Measurements from ENCODE around the gene MAX. TPM values are rescaled to one million over a fixed set of nuclear protein-coding genes. Genes with fewer than 3 reads are reported as not detected.

MAX gene
- total RNA-seq, 2 experiments from 2014 or later, result 159 to 171 TPM

GRCh38 chr14:65079201-65079600 is 23.1 kb downstream of the MAX start:
- ChIA-PET CTCF (interaction anchor here (0.7 kb wide), 1 partner anchor 11 kb away, joined by 3 read pairs; no protein-coding TSS in a partner anchor), POLR2A (interaction anchor here (1.0 to 1.6 kb wide), 4 partner anchors 16 to 24 kb away, joined by 3 to 7 read pairs (median 4); no protein-coding TSS in a partner anchor)
- Histone ChIP-seq H3K4me1 (ENCODE audit: insufficient read depth, low read length) (peaks cover 54% of the 10 kb centered on the region), H3K27me3 (ENCODE audit: control insufficient read depth in 1 of 2, insufficient read depth in 2 of 2, low read length in 2 of 2) (no peaks in the 10 kb centered on the region), H3K4me3 (ENCODE audit: low read length) (no peak overlapping the region), H3K36me3 (ENCODE audit: insufficient read depth, low read length) (peaks cover 95% of the 10 kb centered on the region), H3K9me3 (ENCODE audit: control insufficient read depth in 1 of 2, insufficient read depth in 1 of 2, low read length in 2 of 2) (no peaks in the 10 kb centered on the region), H3K27ac (ENCODE audit: low read depth in 1 of 2, low read length in 2 of 2) (peak overlapping the region in 1 of 2 donors; percentile 34)
- no peak for TF ChIP-seq CTCF (IDR thresholded peaks at IDR 0.05)
- ATAC-seq (ENCODE audit: poor library complexity), result peak; percentile 73
- H3K27ac Mint-ChIP-seq, result peak overlapping the region; percentile 50
- peaks cover 97% of the 10 kb centered on the region for H3K36me3 Mint-ChIP-seq (ENCODE audit: low read depth)
- no peaks in the 10 kb centered on the region for H3K27me3 Mint-ChIP-seq
- peak overlapping the region; percentile 47 for H3K4me3 Mint-ChIP-seq
- peak in 1 of 14 experiments; percentile 14 for DNase-seq
- H3K9me3 Mint-ChIP-seq, result no peaks in the 10 kb centered on the region
- intact Hi-C loops (cut with DNase I, micrococcal nuclease), result no loop called here
- H3K4me1 Mint-ChIP-seq (ENCODE audit: low read depth), result peaks cover 77% of the 10 kb centered on the region

- no peaks in the 10 kb centered on the region for H3K9me3 ChIP-seq (ENCODE audit: control insufficient read depth in 1 of 2, insufficient read depth in 1 of 2, low read length in 2 of 2)
- no peak overlapping the region for H3K27ac ChIP-seq (ENCODE audit: low read depth in 1 of 2, low read length in 2 of 2)
- intact Hi-C loops (cut with DNase I, micrococcal nuclease), result no loop called here
- peaks cover 63% of the 10 kb centered on the region for H3K4me1 Mint-ChIP-seq (ENCODE audit: low read depth)
- H3K9me3 Mint-ChIP-seq, result no peaks in the 10 kb centered on the region
- ATAC-seq (ENCODE audit: poor library complexity) (no peak), DNase-seq (no peak)
- H3K4me3 Mint-ChIP-seq, result no peak overlapping the region
- POLR2A ChIA-PET, result interaction anchor here (1.0 to 1.1 kb wide), 2 partner anchors 21 to 25 kb away, joined by 3 to 4 read pairs; partner anchors contain the start of gene MAX
- peak overlapping the region; percentile 68 for H3K27ac Mint-ChIP-seq
- peaks cover 49% of the 10 kb centered on the region for H3K4me1 ChIP-seq (ENCODE audit: insufficient read depth, low read length)
- TF ChIP-seq CTCF (IDR thresholded peaks at IDR 0.05), result no peak
- peaks cover 96% of the 10 kb centered on the region for H3K36me3 ChIP-seq (ENCODE audit: insufficient read depth, low read length)
- CTCF ChIA-PET, result no interaction called here
- H3K4me3 ChIP-seq (ENCODE audit: low read length), result no peak overlapping the region
- H3K36me3 Mint-ChIP-seq (ENCODE audit: low read depth), result peaks cover 95% of the 10 kb centered on the region
- no peaks in the 10 kb centered on the region for H3K27me3 Mint-ChIP-seq
- no peaks in the 10 kb centered on the region for H3K27me3 ChIP-seq (ENCODE audit: control insufficient read depth in 1 of 2, insufficient read depth in 2 of 2, low read length in 2 of 2)
Observed at GRCh38 chr14:65077318-65077717, 25.0 kb downstream of the MAX start.

- no peak overlapping the region for H3K4me3 Mint-ChIP-seq
- Histone ChIP-seq H3K4me1 (ENCODE audit: insufficient read depth, low read length) (peaks cover 34% of the 10 kb centered on the region), H3K36me3 (ENCODE audit: insufficient read depth, low read length) (peaks cover 89% of the 10 kb centered on the region), H3K4me3 (ENCODE audit: low read length) (no peak overlapping the region), H3K27me3 (ENCODE audit: control insufficient read depth in 1 of 2, insufficient read depth in 2 of 2, low read length in 2 of 2) (no peaks in the 10 kb centered on the region), H3K27ac (ENCODE audit: low read depth in 1 of 2, low read length in 2 of 2) (no peak overlapping the region), H3K9me3 (ENCODE audit: control insufficient read depth in 1 of 2, insufficient read depth in 1 of 2, low read length in 2 of 2) (no peaks in the 10 kb centered on the region)
- peaks cover 95% of the 10 kb centered on the region for H3K36me3 Mint-ChIP-seq (ENCODE audit: low read depth)
- H3K27ac Mint-ChIP-seq, result peak overlapping the region; percentile 35
- H3K27me3 Mint-ChIP-seq, result no peaks in the 10 kb centered on the region
- no peak for TF ChIP-seq CTCF (IDR thresholded peaks at IDR 0.05)
- ChIA-PET POLR2A (interaction anchor here (0.6 kb wide), 1 partner anchor 132 kb away, joined by 5 read pairs; no protein-coding TSS in a partner anchor), CTCF (no interaction called here)
- peaks cover 48% of the 10 kb centered on the region for H3K4me1 Mint-ChIP-seq (ENCODE audit: low read depth)
- intact Hi-C loops (cut with DNase I, micrococcal nuclease), result no loop called here
- no peak for DNase-seq
- ATAC-seq (ENCODE audit: poor library complexity), result no peak
- no peaks in the 10 kb centered on the region for H3K9me3 Mint-ChIP-seq
Observed at GRCh38 chr14:65075628-65076325, 26.5 kb downstream of the MAX start.

Measured in CD4-positive, alpha-beta T cell (primary cell).